GM23248 (cell line): Measurements from ENCODE around the gene JMJD7. TPM values are rescaled to one million over a fixed set of nuclear protein-coding genes. Genes with fewer than 3 reads are reported as not detected.

ENCODE experiments used
- DNase-seq: peaks from one replicate; pipeline ENCODE4 v3.0.0-alpha.2; 2015
- H2AFZ ChIP-seq: fragments of 200-600 bp; sonication (generic); 2 replicates; pipeline ENCODE4 v1.6.1; 2016; ENCODE audit warnings: antibody characterized with exemption
- H3F3A ChIP-seq: fragments of 200-600 bp; sonication (generic); 2 replicates; pipeline ENCODE4 v1.6.1; 2016; ENCODE audit warnings: mild to moderate bottlenecking, antibody characterized with exemption, mixed run types; ENCODE audit not compliant: insufficient read depth
- H3K27ac ChIP-seq: fragments of 200-600 bp; sonication (generic); 2 replicates; pipeline ENCODE4 v1.5.1; 2016; ENCODE audit warnings: mild to moderate bottlenecking
- H3K27me3 ChIP-seq: fragments of 200-600 bp; sonication (generic); replicated peaks from 2 replicates; pipeline ENCODE4 v1.6.1; 2016; ENCODE audit warnings: mild to moderate bottlenecking; ENCODE audit not compliant: insufficient read depth
- H3K36me3 ChIP-seq: fragments of 200-600 bp; sonication (generic); 2 replicates; pipeline ENCODE4 v1.6.1; 2016; ENCODE audit warnings: low read depth, mild to moderate bottlenecking
- H3K4me1 ChIP-seq: fragments of 200-600 bp; sonication (generic); 2 replicates; pipeline ENCODE4 v1.6.1; 2016; ENCODE audit warnings: mild to moderate bottlenecking; ENCODE audit not compliant: insufficient read depth
- H3K4me2 ChIP-seq: fragments of 200-600 bp; sonication (generic); one replicate; pipeline ENCODE4 v1.6.1; 2016; ENCODE audit warnings: mild to moderate bottlenecking; ENCODE audit not compliant: unreplicated experiment
- H3K4me3 ChIP-seq: fragments of 200-600 bp; sonication (generic); 2 replicates; pipeline ENCODE4 v1.5.1; 2016; ENCODE audit warnings: mild to moderate bottlenecking
- H3K79me2 ChIP-seq: fragments of 200-600 bp; sonication (generic); 2 replicates; pipeline ENCODE4 v1.6.1; 2016; ENCODE audit warnings: mild to moderate bottlenecking; ENCODE audit not compliant: insufficient read depth
- H3K9ac ChIP-seq: fragments of 200-600 bp; sonication (generic); 2 replicates; pipeline ENCODE4 v1.6.1; 2016; ENCODE audit warnings: mild to moderate bottlenecking
- H3K9me2 ChIP-seq: fragments of 200-600 bp; sonication (generic); 2 replicates; pipeline ENCODE4 v1.6.1; 2016; ENCODE audit warnings: mixed run types, mild to moderate bottlenecking, moderate library complexity; ENCODE audit not compliant: insufficient read depth
- H3K9me3 ChIP-seq: fragments of 200-600 bp; sonication (generic); one replicate; pipeline ENCODE4 v1.6.1; 2017; ENCODE audit warnings: low read depth
- H4K20me1 ChIP-seq: fragments of 200-600 bp; sonication (generic); 2 replicates; pipeline ENCODE4 v1.6.0; 2016; ENCODE audit not compliant: insufficient read depth
- EZH2 ChIP-seq: fragments of 200-600 bp; sonication (generic); IDR thresholded peaks from 2 replicates; pipeline ENCODE4 v1.6.1; 2018; ENCODE audit warnings: antibody characterized with exemption, mild to moderate bottlenecking; ENCODE audit not compliant: insufficient read depth, poor library complexity, severe bottlenecking
- EZH2phosphoT487 ChIP-seq: fragments of 200-600 bp; sonication (generic); IDR thresholded peaks from 2 replicates; pipeline ENCODE4 v1.6.1; 2018; ENCODE audit warnings: antibody characterized with exemption, moderate library complexity, mild to moderate bottlenecking, low read depth; ENCODE audit not compliant: insufficient read depth
- WGBS, 2 experiments: methylation state at CpG; one replicate each; pipeline ENCODE4 v1.1.6; 2015 to 2017; ENCODE audit warnings: low lambda C conversion rate in 2 of 2, low coverage in 1 of 2; ENCODE audit errors: missing lambda C conversion rate in 2 of 2; 5-methylcytosine and 5-hydroxymethylcytosine counted together
- in situ Hi-C: fragments of 300-500 bp; cut with MboI; formaldehyde crosslinking; loops from 2 replicates; pipeline ENCODE4 v1.15.0; 2020
- microRNA-seq: library from miRNA; unstranded; fragments of <30 nt; microRNA quantifications from one replicate; pipeline ENCODE4, GENCODE V29; 2016; ENCODE audit warnings: borderline number of aligned reads
- polyA plus RNA-seq: library from polyadenylated mRNA; unstranded; fragments of >200 nt; fragmentation: Nextera tagmentation; extraction: Ambion mirVana; gene quantifications from 2 replicates; pipeline ENCODE4 v1.2.1, GENCODE V29; 2016
- small RNA-seq: library from RNA; depleted of rRNA; stranded (forward); fragments of <200 nt; gene quantifications from one replicate; pipeline ENCODE3, GENCODE V24; 2014; ENCODE audit warnings: low read depth, low replicate concordance
- total RNA-seq: library from RNA; depleted of rRNA; stranded (reverse); fragments of >200 nt; shearing (Covaris generic); gene quantifications from 2 replicates; pipeline ENCODE4 v1.2.3, GENCODE V29; 2014; rRNA removed

Gene JMJD7
- total and polyA plus RNA-seq, 2 experiments from 2014 or later: 3.5 to 11.7 TPM

DNA sequence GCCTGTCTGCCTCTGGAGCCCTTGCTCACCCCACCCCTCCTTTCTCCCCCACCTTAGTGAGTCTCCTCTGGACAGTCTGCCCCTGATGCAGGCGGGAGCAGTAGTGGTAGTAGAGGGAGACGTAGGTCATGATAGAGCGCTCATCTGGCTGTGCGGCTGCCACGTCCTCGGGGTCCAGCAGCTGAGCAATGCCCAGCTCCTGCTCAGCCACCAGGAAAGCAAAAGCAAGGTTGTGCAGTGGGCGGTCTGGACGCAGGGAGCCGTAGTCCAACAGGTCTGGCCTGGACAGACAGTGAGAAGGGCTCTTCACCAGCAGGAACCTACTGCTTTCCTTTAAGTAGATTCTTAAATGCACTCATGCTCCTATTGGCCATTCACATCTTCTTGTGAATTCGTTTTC lies 59.3 kb downstream of the JMJD7 start:
- Histone ChIP-seq H3K9me3 (no peaks in the 10 kb centered on the region), H3K9ac (no peak overlapping the region), H3K4me2 (no peak overlapping the region), H2AFZ (no peak overlapping the region), H4K20me1 (no peaks in the 10 kb centered on the region), H3K27me3 (no peaks in the 10 kb centered on the region), H3K4me3 (no peak overlapping the region), H3K36me3 (no peaks in the 10 kb centered on the region), H3K27ac (no peak overlapping the region), H3K79me2 (no peaks in the 10 kb centered on the region), H3K9me2 (no peaks in the 10 kb centered on the region), H3F3A (no peaks in the 10 kb centered on the region), H3K4me1 (no peaks in the 10 kb centered on the region)
- WGBS, 2 experiments: 96 to 97% methylated on average over 8 to 10 of the region's 10 CpGs
- in situ Hi-C loops: no loop called here
- no peak for DNase-seq
- TF ChIP-seq EZH2 (no peak), EZH2phosphoT487 (no peak)

Small RNA genes lying within 50 kb of the gene (microRNA-seq; reads per million reads assigned to microRNA genes)
- not detected for gene MIR4310

Small RNA genes lying within 50 kb of the gene (small RNA-seq; reads per million reads assigned to genes)
- gene JMJD7-PLA2G4B: not detected
- gene MIR4310: not detected
- not detected for gene RNA5SP393

Other genes with a start within 250 kb of the JMJD7 start
- 14.8 and 28.2 TPM in 2 replicates for gene MGA, start 167.7 kb upstream of the JMJD7 start, total RNA-seq
- 11.8 and 13.2 TPM in 2 replicates for gene MGA, start 167.7 kb upstream of the JMJD7 start, polyA plus RNA-seq
- gene MAPKBP1, start 53.6 kb upstream of the JMJD7 start, total RNA-seq: 8.5 and 12.3 TPM in 2 replicates
- gene MAPKBP1, start 53.6 kb upstream of the JMJD7 start, polyA plus RNA-seq: 4.4 and 5.2 TPM in 2 replicates
- 1.4 TPM in 1 of 2 replicates, not detected in the other for gene PLA2G4B, start 10.8 kb downstream of the JMJD7 start, total RNA-seq
- gene PLA2G4B, start 10.8 kb downstream of the JMJD7 start, polyA plus RNA-seq: 1.1 and 1.6 TPM in 2 replicates
- gene SPTBN5, start 66.0 kb downstream of the JMJD7 start, total RNA-seq: 0.11 and 0.25 TPM in 2 replicates
- 0.03 TPM in 1 of 2 replicates, not detected in the other for gene SPTBN5, start 66.0 kb downstream of the JMJD7 start, polyA plus RNA-seq
- 15.9 and 17.7 TPM in 2 replicates for gene EHD4, start 144.5 kb downstream of the JMJD7 start, total RNA-seq
- 18.7 and 21.0 TPM in 2 replicates for gene EHD4, start 144.5 kb downstream of the JMJD7 start, polyA plus RNA-seq
- not detected in 2 replicates for gene PLA2G4E, start 192.9 kb downstream of the JMJD7 start, total RNA-seq
- gene PLA2G4E, start 192.9 kb downstream of the JMJD7 start, polyA plus RNA-seq: not detected in 2 replicates